GM12865 (cell line): ENCODE measurements around the gene STK24.
A peak's percentile ranks its signal among the peaks of the same experiment; 100 is the strongest.

Source experiments
- DNase-seq: peaks from one replicate; pipeline ENCODE4 v3.0.0; 2010; ENCODE audit warnings: low read depth
- H3K4me3 ChIP-seq: 2 replicates; pipeline ENCODE4 v1.5.1; 2011; ENCODE audit warnings: mild to moderate bottlenecking, low read depth, low read length, control low read depth
- TF ChIP-seq, protein P1 (sequence below): IDR thresholded peaks from 2 replicates; pipeline ENCODE4 v1.5.1; 2011; ENCODE audit warnings: low read length, control low read depth, low read depth, inconsistent platforms; ENCODE audit not compliant: insufficient read depth; ENCODE audit errors: missing control alignments

Gene STK24

DNA sequence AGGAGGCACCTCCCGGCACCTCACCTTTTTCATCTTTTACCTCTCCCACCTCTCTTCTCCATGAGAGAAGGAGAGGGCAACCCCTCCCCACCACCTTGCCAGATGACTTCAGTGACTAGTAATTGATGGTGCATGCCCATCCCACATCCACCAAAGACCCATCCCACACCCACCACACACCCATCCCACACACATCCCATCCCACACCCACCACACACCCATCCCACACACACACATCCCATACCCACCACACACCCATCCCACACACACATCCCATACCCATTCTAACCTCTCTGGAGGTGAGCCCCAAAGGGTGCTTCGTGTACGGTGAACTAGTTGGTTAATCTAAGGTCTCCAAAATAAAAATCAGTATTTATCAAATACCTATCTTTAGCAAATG lies 44.7 kb downstream of the STK24 start:
- TF ChIP-seq, protein P1, sequence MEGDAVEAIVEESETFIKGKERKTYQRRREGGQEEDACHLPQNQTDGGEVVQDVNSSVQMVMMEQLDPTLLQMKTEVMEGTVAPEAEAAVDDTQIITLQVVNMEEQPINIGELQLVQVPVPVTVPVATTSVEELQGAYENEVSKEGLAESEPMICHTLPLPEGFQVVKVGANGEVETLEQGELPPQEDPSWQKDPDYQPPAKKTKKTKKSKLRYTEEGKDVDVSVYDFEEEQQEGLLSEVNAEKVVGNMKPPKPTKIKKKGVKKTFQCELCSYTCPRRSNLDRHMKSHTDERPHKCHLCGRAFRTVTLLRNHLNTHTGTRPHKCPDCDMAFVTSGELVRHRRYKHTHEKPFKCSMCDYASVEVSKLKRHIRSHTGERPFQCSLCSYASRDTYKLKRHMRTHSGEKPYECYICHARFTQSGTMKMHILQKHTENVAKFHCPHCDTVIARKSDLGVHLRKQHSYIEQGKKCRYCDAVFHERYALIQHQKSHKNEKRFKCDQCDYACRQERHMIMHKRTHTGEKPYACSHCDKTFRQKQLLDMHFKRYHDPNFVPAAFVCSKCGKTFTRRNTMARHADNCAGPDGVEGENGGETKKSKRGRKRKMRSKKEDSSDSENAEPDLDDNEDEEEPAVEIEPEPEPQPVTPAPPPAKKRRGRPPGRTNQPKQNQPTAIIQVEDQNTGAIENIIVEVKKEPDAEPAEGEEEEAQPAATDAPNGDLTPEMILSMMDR = no peak
- H3K4me3 ChIP-seq = no peak overlapping the region

DNA sequence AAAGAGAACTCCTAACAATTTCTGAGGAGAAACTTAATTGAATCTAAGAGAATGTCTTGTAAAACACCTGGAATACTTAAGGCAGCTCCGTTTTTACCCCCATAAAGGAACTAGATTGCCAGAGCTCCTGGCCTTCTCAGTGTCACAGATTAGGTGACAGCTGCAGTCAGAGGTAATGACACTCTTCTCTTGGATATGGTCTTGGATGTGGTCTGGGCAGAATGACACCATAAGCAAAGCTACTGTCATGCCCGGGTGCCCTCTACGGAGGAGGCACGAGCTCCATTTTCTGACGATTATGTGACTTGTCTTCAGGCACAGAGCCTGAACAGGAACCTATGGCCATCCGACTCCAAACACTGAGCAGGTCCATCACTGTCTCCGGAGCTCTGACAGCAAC lies 46.7 kb downstream of the STK24 start:
- no peak for DNase-seq
- H3K4me3 ChIP-seq = no peak overlapping the region
- TF ChIP-seq, protein P1 = no peak

More for the DNA sequence above, 44.7 kb downstream of the STK24 start:
- DNase-seq = no peak

DNA sequence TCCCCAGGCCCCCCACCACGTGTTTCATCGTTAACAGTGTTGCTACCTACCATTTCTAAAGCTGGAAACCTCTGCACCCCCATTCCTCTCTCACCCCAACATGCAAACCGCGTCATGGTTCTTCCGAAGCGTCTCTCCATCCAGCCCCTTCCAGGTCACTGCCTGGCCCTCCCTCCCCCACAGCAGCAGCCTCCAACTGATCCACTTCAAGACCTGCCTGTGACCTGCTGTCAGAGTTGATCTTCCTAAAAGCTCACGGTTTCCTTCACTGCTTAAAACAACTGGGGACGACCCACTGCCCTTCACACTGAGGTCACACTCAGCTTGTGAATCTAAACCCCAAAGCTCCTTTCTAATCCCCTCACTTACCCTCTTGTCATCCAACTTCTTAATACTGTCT lies 47.7 kb downstream of the STK24 start:
- no peak overlapping the region for H3K4me3 ChIP-seq
- DNase-seq = no peak
- TF ChIP-seq, protein P1 = no peak

GRCh38 chr13:98528663-98529064 lies 48.2 kb downstream of the STK24 start:
- H3K4me3 ChIP-seq = no peak overlapping the region
- DNase-seq = peak; percentile 30
- TF ChIP-seq, protein P1 = no peak

DNA sequence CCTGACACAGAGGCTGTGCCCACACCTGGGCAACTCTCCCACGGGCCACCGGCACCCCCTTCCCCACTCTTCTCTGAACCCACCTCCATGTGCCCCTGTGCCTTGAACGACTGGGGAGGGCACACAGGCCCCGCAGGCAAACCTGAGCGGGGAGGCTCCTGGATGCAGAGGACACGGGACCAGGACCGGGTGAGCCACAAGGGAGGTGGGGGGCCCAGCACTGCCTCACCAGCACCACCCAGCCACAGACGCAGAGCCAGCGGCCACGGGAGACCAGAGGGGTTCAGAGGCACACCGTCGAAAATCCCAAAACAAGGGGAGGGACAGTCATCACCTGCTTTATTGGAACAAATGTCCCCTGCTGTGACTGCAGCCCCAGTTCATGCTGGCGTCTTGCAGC lies 49.4 kb downstream of the STK24 start:
- H3K4me3 ChIP-seq = no peak overlapping the region
- TF ChIP-seq, protein P1 = no peak
- DNase-seq = no peak

- DNase-seq = peak; percentile 52
- no peak overlapping the region for H3K4me3 ChIP-seq
- TF ChIP-seq, protein P1 = no peak
Observed at GRCh38 chr13:98526182-98526512, 50.8 kb downstream of the STK24 start.

GRCh38 chr13:98525456-98526181 lies 51.3 kb downstream of the STK24 start:
- TF ChIP-seq, protein P1 = no peak
- DNase-seq = peak; percentile 46
- no peak overlapping the region for H3K4me3 ChIP-seq
